GM21515 (cell line): Measurements from ENCODE around the gene SLC27A2.

Experiments
- ATAC-seq: cut with Tn5 transposase; IDR thresholded peaks from one replicate; pipeline ENCODE4 v1.9.1; 2021; ENCODE audit not compliant: unreplicated experiment

SLC27A2 gene

DNA sequence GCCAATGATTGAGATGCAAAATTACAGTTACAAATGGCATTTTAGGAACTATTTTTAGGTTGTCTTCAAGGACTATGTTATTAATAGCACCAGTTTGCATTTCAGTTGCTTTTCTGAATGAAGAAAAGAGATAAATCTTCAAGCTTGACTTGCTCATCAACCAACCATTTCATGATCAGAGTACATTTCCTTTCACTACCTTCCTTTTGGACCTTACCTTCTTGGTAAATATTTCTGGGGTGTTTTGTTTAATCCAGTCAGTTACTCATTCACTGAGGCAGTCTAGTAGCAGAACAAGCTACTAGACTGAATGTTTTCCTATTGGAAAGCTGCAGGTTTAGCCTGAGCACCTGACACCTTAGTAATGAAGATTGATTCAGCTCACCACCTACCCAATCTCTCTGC lies 8.2 kb downstream of the SLC27A2 start:
- ATAC-seq: no peak

DNA sequence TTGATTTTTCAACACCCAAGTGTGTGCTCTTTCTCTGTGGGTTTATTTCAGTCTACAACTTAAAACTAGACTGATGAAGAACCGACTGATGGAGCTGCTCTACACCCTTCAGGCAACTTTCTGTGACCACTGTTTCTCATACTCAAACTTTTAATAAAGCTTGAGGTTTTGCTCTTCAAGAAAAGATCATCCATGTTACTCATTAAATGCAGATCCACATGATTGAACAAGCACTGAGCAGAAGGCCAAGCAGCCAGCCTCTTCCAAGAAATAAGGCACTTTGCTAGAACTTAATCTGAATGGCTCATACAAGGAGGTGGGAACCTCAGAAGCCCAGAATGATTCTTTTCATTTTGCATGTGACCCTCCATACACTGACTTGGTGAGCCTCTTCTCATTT lies 8.7 kb downstream of the SLC27A2 start:
- ATAC-seq: no peak

DNA sequence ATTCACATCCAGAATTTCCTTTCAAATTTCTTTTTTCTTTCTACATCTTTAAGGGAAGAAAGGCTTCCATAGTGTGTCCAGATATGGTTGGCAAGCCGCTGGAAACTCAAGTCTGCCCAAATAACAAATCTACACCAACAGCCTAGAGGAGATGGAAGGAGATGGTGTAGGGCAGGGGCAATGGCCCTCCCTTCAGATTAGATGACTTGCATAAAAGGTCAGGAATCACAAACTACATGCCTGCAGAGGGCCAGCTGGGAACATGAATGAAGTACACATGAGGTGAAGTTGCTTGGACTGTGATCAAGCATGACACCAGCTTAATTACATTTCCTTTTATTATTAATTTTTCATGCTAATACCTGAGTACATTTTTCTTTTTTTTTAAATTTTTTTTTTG lies 10.2 kb downstream of the SLC27A2 start:
- ATAC-seq: no peak

DNA sequence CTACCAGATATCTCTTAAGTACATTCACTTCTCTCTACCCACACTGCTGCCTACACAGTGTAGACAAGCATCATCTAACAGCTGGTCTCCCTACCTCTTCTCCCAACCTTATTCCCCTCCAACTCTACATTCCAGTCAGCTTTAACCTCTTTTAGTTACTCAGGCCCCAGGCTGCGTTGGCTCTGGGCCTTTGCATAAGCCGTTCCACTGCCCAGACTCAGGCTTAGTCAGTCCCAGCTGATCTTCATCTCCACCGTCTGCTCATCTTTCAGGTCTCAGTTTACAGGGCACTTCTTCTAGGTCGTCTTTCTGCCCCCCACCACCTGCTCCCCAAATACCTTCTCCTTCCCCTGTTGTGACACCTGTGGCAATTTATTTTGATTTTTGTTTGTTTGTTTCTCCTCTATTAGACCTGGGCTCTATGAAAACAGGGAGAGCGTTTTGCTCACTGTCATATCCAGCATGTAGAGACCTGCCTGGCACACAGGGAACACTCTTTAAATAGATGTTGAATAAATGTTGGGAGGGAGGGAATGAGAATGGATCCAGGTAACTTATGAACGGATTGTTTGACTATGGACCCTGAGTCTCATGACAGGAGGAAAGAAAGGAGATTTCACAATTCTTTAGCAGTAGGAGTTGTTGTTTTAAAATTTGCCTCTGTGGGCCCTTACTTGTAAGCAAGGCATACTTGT lies 11.1 kb downstream of the SLC27A2 start:
- no peak for ATAC-seq

DNA sequence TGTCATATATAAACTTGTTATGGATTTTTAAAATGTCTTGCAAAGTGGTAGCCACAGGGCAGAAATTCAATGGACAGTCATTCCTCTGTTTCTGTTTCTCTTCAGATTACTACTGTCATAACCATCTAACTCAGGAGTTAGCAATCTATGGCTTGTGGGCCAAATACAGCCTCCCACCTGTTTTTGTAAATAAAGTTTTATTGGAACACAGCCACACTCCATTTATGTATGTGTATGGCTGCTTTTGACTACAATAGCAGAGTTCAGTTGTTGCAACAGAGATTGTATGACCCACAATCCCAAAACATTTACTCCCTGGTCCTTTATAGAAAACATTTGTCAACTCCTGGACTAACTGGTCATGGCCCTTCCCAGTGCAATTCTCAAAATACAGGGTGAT lies 20.0 kb downstream of the SLC27A2 start:
- ATAC-seq: no peak

DNA sequence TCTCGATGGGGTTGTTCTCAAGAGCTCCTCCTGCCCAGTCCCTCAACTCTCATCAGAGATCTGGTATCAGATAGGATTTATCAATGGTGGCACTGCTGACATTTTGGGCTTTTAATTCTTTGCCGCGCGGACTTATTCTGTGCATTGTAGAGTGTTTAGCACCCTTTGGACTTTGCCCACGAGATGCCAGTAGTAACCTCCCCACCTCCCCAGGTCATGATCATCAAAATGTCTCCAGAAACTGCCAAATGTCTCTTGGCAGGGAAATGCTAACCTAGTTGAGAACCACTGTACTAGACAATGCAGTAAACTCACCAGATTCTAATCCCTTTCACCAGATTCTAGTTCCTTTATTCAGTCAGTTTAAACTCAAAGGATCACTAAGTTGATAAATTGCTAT lies 24.0 kb downstream of the SLC27A2 start:
- ATAC-seq: no peak

DNA sequence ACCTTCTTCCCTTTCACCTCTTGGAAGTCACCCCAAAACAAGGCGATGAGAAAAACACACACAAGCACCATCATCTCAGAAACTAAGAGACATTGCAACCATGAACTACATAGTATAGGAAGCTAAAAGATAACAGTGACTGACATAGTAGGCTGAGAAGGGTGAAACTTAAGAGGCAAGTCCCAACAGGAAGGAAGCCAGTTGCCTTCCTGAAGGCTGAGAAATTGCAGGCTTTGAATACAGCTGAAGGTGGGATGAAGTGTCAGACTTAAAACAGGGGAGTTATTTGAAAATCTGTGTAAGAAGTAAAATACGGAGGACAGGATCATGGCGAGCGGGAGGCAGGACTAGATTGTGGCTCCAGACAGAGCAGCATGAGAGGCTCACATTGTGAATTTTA lies 27.8 kb downstream of the SLC27A2 start:
- ATAC-seq: no peak

DNA sequence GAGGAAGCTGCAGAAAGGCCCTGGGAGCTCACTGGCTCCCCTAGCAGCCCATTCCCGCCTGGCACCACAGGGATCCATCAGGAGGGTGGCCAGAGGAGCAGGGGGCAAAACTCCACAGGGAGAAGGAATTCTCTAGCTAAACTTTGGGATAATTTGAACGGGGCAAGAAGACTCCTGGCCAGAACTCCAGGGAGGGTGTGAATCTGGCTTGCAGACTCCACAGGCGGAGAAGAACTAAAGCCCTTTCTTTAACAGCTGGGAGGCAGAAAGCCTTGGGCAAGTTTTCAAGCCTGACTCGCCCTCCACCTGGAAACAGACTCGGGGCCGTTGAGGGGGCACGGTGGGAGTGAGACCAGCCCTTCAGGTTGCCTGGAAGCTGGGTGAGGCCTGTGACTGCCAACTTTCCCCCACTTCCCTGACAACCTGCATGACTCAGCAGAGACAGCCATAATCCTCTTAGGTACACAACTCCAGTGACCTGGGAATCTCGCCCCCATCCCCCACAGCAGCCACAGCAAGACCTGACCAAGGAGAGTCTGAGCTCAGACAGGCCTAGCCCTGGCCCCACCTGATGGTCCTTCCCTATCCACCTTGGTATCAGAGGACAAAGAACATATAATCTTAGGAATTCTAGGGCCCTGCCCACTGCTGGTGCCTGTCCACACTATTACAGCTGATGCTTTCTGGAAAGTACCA lies 28.6 kb downstream of the SLC27A2 start:
- ATAC-seq: no peak

DNA sequence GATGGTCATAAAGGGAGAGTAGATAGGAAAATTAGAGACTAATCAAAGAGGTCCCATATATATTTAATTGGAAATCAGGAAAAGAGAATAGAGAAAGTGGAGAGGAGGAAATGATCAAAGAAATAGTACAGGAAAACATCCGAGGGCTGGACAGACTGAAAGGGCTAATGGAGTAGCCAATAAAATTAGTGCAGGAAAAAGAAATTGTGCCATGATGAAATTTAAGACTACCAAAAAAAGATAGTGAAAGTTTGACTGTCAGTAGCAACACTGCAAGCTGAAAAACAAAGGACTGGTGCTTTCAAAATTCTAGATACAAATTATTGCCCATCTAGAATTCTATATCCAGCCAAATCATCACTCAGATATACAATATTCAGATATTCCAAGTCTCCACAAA lies 36.3 kb downstream of the SLC27A2 start:
- ATAC-seq: no peak

DNA sequence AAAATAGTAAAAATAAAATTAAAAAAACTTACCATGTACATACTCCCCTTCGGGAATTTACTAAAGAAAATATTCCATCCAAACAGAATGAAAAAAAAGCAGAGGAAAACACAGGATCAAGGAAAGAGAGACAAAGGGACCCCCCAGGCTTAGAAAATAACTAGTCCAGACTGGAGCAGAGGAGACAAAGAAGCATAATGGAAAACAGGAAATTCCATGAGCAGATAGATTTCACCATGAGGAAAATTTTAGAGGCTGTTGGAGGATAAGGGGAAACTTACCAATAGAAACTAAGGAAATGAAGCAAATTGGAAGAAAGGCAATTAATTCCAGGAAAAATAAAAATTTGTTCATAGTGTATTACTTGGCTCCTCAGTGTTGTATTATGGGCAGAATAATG lies 36.7 kb downstream of the SLC27A2 start:
- ATAC-seq: no peak

DNA sequence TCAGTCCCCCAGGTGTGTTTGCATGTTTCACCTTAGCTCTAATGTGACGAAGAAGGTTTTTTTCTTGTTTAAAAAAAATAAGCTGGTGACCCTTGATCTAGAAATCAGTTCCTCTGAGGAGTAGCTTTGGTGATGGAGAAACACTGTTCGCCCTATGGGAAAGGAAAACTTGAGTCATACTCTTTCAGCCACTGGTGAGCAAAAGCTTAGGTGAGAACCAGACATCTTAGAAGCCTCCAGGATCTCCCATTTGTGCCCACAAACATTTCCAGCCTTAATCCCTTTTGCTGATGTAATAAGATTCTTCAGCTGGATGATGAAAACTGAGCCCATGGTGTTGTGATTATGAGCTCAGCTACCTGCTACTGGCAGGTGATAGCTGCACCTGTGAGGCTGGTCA lies 37.8 kb downstream of the SLC27A2 start:
- ATAC-seq: no peak

DNA sequence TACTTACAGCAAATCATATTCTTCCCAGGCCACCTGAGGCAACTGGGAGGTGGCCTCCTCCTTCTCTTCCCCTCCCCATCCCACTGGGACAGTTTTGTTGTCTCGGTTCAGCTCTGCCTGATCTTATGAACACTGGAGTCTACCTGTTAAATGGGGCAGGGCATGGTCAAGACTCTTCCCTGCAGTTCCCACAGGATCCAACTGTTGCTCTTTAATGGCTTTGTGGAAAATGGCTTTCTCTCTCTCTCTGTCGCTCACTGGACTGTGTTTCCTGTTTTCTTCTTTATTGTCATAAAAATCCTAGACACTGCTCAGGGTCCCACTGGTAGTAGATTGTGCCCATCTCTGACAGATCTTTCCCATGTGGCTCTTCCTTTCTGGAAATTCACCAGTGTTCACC lies 40.2 kb downstream of the SLC27A2 start:
- no peak for ATAC-seq

DNA sequence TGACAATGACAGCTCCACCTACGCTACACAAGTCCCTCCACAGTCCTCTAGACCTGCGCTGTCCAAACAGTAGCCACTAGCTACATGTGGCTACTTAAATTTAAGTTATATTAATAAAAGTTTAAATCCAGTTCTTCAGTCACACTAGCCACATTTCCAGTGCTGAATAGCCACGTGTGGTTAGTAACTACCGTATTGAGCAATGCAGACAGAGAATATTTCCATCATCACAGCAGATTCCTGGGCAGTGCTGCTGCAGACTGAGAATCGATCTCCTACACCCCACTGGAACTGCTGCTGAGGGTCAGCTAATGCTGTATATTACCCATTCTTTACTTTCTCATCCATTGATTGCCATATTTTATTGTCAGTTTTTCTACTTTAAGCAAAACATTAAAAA lies 42.6 kb downstream of the SLC27A2 start:
- no peak for ATAC-seq

DNA sequence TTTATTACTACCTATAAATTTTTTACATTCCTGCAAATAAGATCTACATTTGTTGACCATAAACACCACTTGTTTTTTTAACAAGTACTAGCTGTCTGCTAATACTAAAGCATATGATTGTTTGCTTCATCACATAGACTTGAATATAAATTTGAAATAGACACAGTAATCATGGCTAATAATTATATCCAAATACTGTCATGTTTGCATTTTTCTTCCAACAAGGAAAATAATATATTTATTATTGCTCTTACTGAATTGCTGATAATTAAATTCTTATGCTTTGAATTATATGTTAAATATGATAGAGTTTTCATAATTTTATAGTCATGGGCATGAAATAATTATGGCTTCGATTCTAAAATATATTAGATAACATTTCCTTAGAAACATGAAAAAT lies 43.1 kb downstream of the SLC27A2 start:
- no peak for ATAC-seq

DNA sequence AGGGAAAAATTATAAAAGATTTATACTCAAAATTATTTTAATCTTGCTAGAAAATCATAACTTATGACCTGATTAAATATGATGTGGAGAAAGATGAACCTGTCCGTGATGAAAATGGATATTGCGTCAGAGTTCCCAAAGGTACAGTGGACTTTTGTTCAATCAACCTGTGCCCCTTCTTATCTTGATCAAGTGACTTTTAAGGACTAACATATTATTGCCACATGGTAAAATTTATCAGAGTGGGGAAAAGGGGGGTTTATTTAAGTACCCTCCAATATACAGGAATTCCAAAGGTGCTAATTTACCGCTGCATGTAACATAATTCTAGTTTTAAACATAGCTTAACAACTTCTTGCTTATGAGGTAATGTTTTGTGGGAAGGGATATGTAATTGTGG lies 43.9 kb downstream of the SLC27A2 start:
- ATAC-seq: no peak

DNA sequence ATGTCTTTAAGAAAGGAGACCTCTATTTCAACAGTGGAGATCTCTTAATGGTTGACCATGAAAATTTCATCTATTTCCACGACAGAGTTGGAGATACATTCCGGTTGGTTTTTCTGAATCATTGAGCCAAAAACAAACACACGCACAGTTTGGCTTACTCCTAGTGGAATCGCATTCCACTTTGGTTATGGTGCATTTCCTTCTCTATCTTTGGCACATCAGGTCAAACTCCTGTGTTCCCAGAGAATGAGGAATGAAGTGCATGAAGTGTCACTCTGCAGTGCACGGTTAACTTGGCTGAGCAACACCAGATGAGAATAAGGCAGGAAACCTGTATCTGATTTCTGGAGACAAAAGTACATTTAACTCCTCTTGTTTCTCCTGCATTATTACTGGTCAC lies 45.1 kb downstream of the SLC27A2 start:
- ATAC-seq: no peak

DNA sequence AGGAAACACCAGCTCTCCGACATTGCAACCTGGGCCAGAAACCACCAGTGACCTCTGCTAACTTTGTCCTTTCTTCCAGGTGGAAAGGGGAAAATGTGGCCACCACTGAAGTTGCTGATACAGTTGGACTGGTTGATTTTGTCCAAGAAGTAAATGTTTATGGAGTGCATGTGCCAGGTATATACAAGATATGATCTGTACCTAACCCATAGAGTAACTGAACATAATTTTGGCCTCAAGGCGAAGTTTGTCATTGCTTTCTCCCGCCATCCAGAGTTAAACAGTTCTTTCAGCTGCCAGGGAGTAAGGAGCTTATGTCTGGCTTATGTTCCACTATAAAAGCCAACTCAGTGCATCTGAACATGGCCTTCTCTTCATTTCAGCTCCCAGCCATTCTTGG lies 46.9 kb downstream of the SLC27A2 start:
- ATAC-seq: no peak

DNA sequence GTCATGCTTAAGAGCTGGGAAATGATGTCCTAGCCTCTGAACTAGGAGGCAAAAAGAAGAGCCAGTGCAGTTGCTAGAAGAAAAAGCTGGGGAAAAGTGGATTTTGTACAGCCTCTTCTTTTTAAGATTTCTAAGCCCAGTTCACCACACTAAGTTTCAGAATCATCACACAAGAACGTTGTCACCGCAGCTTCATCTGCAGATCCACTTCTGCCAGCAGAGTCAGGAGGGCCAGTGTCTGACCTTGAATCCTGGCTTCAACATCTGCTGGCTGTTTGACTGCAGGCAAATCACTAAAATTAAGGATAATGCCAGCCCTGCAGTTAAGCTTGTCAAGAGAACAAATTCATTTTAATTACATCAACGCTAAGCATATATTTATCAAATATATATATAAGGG lies 47.3 kb downstream of the SLC27A2 start:
- ATAC-seq: no peak

DNA sequence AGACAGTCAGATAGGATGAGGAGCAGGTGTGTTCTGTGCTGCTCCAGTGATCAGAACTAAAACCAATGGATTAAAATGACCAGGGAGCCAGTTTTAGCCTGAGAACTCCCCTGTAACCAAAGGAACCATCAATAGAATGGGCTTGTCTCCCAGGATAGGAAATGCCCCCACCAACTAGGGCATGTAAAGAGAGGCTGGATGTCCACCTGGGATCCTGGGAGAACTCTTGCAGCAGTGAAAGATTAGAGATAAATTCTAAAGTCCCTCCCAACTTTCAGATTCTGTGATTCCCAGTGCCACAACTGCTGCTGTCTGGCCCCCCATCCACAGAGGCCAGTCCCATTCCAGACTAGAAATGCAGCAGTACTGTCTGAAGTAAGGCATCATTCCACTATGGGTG lies 49.8 kb downstream of the SLC27A2 start:
- ATAC-seq: no peak

DNA sequence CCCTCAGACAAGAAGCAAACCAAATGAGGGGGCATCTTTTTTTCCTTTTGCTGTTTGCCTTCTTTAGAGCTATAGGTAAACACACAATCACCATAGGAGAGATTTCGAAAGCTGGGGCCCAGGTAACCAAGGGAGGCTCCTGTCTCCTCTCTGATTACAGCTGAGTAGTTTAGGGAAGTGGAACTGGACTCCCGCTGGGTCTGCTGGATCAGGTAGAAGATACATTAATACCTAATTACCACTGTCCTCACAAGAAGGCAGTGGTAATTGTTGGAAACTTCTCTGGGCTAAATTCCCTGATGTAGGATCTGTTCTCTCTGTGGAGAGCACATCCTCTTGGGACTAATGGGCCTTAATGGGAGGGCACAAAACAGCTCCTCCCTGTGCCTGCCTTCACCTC lies 50.8 kb downstream of the SLC27A2 start:
- no peak for ATAC-seq

DNA sequence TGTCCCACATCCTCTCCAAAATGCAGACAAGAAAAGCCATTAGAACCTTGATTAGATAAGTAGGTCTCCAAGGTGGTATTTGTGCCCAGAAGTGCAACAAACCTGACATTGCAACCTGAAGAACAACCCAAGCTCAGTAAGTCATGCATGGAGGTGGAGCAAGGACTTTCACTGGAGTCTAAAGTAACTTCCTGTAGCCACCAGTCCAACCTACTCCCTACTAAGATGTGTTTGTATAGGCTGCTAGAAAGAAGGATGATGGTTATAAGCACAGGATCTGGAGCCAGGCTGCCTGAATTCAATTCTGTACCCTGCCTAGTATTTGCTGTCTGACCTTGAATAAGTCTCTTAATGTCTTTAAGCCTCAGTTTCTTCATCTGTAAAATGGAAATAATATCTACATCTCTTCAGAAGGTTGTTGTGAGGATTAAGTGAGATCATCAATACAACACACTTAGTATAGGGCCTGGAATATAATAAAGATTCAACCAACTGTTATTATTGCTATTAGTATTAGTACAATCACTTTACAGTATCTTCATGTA lies 51.3 kb downstream of the SLC27A2 start:
- ATAC-seq: no peak

DNA sequence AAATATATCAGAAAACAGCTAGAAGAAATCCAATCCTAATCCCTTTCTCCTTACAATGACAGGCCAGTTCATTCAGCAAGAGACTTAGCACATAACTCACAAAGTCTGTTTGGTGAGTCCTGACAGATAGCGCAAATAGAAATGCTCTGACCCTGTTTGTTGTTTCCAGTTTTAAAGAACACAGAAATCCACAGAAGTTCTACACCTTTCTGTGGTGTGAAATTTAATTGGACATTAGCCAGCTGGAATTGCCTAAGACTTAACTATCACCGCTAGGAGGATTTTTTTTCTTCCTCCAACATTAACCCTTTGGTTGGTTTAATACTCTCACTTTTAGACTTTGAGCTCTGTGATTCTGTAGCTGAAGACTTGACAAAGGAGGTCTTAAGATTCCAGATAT lies 52.8 kb downstream of the SLC27A2 start:
- no peak for ATAC-seq

DNA sequence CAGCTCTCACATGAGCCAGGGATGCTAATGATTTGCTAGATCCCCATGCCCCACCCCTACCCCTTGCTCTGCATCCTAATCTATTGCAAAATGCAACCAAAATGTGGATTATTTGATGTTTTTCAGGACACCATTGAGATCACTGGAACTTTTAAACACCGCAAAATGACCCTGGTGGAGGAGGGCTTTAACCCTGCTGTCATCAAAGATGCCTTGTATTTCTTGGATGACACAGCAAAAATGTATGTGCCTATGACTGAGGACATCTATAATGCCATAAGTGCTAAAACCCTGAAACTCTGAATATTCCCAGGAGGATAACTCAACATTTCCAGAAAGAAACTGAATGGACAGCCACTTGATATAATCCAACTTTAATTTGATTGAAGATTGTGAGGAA lies 53.8 kb downstream of the SLC27A2 start:
- ATAC-seq: no peak
